GM23338 (cell line): ENCODE data around the gene NDUFAF8.

Source experiments
- CREB1 ChIP-seq: fragments of 250-450 bp; sonication (Bioruptor Pico); IDR thresholded peaks from 2 replicates; pipeline ENCODE4 v1.5.0; 2020; ENCODE audit warnings: low read depth, mild to moderate bottlenecking, moderate library complexity
- CTCF ChIP-seq, 2 experiments: fragments of 200-600 bp in 1 of 2; sonication (generic) in 1 of 2; conservative IDR thresholded peaks; 2 replicates each; pipeline versions ENCODE4 v1.5.1 to v1.6.1; 2016 to 2017; ENCODE audit warnings: antibody characterized with exemption in 2 of 2, low read depth in 2 of 2, mild to moderate bottlenecking in 2 of 2, moderate library complexity in 1 of 2
- EZH2 ChIP-seq: fragments of 200-600 bp; sonication (generic); IDR thresholded peaks from one replicate; pipeline ENCODE4 v1.8.0; 2017; ENCODE audit warnings: antibody characterized with exemption, mild to moderate bottlenecking, low read depth; ENCODE audit not compliant: unreplicated experiment
- EZH2phosphoT487 ChIP-seq: fragments of 200-600 bp; sonication (generic); IDR thresholded peaks from one replicate; pipeline ENCODE4 v1.8.1; 2018; ENCODE audit warnings: antibody characterized with exemption; ENCODE audit not compliant: unreplicated experiment
- JUNB ChIP-seq: IDR thresholded peaks from one replicate; pipeline ENCODE4 v1.6.1; 2016; ENCODE audit warnings: antibody characterized with exemption; ENCODE audit not compliant: unreplicated experiment
- NANOG ChIP-seq: IDR thresholded peaks from 2 replicates; pipeline ENCODE4 v1.6.1; 2016; ENCODE audit warnings: antibody characterized with exemption, borderline replicate concordance
- POLR2AphosphoS5 ChIP-seq: IDR thresholded peaks from 2 replicates; pipeline ENCODE4 v1.6.1; 2016; ENCODE audit warnings: antibody characterized with exemption, low read depth
- REST ChIP-seq: IDR thresholded peaks from one replicate; pipeline ENCODE4 v1.6.1; 2018; ENCODE audit warnings: antibody characterized with exemption; ENCODE audit not compliant: unreplicated experiment

- TF ChIP-seq CTCF (conservative IDR thresholded peaks at IDR 0.05; ENCODE audit: low read depth in 2 of 2) (no peak), EZH2phosphoT487 (no peak), JUNB (no peak), EZH2 (no peak), POLR2AphosphoS5 (no peak), REST (no peak), NANOG (no peak), CREB1 (CRISPR knock-in tag) (no peak)
These were observed 21.1 kb downstream of the NDUFAF8 start for GRCh38 chr17:81260171-81260570.
